Measurements from ENCODE around the gene KPNA6.
A peak's percentile ranks its signal among the peaks of the same experiment; 100 is the strongest.
"Not testable (repeated sequence)": the region's sequence is repeated elsewhere in the genome, so short reads cannot be mapped to it uniquely, and the experiment has no call there.

KPNA6 gene

DNA sequence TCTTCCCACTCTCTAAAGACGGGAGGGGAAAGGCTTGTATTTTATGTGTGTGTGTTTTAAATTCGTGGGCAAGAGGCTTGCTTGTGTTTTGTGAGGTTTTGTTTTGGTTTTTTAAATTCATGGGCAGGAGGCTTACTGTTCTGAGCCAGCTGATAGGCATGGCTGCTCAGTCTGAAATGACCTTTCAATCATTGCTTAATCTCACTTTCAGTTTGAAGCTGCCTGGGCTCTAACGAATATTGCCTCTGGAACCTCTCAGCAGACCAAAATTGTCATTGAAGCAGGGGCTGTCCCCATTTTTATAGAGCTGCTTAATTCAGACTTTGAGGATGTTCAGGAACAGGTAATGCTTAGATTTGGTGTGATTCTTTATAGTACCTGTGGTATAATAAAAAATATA lies 51.3 kb downstream of the KPNA6 start:
- peak; percentile 61 for DNase-seq (ENCODE audit: extremely low spot score)
- TF ChIP-seq, protein P1, sequence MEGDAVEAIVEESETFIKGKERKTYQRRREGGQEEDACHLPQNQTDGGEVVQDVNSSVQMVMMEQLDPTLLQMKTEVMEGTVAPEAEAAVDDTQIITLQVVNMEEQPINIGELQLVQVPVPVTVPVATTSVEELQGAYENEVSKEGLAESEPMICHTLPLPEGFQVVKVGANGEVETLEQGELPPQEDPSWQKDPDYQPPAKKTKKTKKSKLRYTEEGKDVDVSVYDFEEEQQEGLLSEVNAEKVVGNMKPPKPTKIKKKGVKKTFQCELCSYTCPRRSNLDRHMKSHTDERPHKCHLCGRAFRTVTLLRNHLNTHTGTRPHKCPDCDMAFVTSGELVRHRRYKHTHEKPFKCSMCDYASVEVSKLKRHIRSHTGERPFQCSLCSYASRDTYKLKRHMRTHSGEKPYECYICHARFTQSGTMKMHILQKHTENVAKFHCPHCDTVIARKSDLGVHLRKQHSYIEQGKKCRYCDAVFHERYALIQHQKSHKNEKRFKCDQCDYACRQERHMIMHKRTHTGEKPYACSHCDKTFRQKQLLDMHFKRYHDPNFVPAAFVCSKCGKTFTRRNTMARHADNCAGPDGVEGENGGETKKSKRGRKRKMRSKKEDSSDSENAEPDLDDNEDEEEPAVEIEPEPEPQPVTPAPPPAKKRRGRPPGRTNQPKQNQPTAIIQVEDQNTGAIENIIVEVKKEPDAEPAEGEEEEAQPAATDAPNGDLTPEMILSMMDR (IDR thresholded peaks at IDR 0.05; ENCODE audit: control extremely low read depth, extremely low read depth, low read depth, missing control alignments): no peak
- ChIA-PET POLR2A (no interaction called here), CTCF (interaction anchor here (1.2 to 1.6 kb wide), 2 partner anchors 31 to 156 kb away, joined by 3 read pairs; no protein-coding TSS in a partner anchor)

DNA sequence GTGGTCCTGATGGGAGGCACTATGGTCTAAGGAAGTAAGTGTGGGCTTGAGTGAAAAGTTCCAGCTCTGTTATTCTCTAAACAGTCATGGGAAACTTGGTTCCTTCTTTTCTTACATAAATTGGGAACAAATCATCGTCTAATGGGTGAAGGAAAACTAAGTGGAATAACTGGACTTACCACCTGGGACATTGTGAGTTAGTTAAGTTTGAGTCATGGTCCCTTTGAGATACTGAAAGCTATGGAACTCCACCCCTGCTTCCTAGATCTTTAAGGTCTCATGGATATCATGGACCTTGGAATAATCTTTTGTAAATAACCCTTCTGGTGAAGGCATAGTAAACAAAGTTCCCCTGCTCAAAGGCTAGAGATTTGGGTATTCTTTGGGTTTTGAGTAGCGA lies 55.5 kb downstream of the KPNA6 start:
- DNase-seq (ENCODE audit: extremely low spot score): no peak
- CTCF ChIA-PET: interaction anchor here (0.9 to 1.0 kb wide), 2 partner anchors 9 to 55 kb away, joined by 3 read pairs; no protein-coding TSS in a partner anchor
- POLR2A ChIA-PET: no interaction called here
- TF ChIP-seq, protein P1 (IDR thresholded peaks at IDR 0.05; ENCODE audit: control extremely low read depth, extremely low read depth, low read depth, missing control alignments): no peak

DNA sequence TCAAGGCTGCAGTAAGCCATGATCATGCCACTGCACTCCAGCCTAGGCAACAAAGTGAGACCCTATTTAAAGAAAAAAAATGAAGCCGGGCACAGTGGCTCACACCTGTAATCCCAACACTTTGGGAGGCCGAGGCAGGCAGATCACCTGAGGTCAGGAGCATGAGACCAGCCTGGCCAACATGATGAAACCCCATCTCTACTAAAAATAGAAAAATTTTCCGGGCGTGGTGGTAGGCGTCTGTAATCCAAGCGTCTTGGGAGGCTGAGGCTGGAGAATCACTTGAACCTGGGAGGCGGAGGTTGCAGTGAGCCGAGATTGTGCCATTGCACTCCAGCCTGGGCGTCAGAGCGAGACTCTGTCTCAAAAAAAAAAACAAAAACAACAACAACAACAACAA lies 57.8 kb downstream of the KPNA6 start:
- POLR2A ChIA-PET; CTCF ChIA-PET; DNase-seq (ENCODE audit: extremely low spot score): not testable (repeated sequence)

DNA sequence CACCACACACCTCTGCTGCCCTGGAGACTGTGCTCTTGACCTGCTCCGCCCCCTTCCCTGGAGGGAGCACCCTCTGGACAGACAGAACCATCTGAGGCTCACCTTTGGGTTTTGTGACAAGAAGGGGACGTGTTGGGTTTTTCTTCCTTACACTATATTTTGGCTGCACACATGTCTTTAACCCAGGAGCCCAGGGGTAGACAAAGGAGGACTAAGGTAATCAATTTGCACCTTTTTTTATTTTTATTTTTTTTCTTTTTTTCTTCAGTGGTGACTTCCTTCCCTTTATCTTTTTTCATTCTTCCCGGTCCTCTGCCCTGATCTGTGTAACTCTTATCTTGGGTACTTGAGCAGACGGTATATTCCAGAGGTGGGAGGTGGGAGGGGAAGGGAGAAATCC lies 63.1 kb downstream of the KPNA6 start:
- DNase-seq (ENCODE audit: extremely low spot score): no peak
- TF ChIP-seq, protein P1 (IDR thresholded peaks at IDR 0.05; ENCODE audit: control extremely low read depth, extremely low read depth, low read depth, missing control alignments): no peak
- ChIA-PET CTCF (no interaction called here), POLR2A (interaction anchor here (0.6 kb wide), 1 partner anchor 183 kb away, joined by 3 read pairs; no protein-coding TSS in a partner anchor)

DNA sequence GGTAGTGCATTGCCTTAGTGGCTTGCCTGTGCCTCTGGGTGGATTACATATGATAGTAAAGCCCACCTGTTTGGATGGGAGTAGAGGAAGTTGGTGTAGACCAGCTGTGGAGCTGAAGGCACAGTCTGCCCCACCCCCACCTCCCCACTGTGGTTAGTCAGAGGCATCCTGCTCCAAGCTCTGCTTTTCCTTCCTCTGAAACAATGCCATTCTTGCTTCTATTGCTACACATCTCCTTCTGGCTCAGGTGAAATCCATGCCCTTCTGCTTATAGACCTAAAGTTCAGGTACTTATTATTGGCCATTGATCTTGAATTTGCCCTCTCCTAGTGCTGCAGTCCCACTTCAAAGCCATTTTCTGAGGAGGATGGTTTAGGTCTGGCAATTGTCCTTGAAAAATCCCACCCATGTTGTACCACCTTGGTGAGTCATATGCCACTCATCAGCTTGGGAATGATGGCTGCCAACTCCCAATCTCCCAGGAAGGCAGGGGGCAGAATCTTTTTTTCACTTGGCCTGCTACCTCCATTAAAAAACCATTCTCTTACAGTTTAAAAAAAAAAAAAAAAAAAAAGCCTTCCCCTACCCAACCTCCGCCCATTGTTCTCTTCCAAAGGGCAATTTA lies 64.9 kb downstream of the KPNA6 start:
- CTCF ChIA-PET: interaction anchor here (1.0 to 1.2 kb wide), 2 partner anchors 9 to 11 kb away, joined by 3 read pairs; no protein-coding TSS in a partner anchor
- POLR2A ChIA-PET: no interaction called here
- no peak for DNase-seq (ENCODE audit: extremely low spot score)
- TF ChIP-seq, protein P1 (IDR thresholded peaks at IDR 0.05; ENCODE audit: control extremely low read depth, extremely low read depth, low read depth, missing control alignments): no peak

DNA sequence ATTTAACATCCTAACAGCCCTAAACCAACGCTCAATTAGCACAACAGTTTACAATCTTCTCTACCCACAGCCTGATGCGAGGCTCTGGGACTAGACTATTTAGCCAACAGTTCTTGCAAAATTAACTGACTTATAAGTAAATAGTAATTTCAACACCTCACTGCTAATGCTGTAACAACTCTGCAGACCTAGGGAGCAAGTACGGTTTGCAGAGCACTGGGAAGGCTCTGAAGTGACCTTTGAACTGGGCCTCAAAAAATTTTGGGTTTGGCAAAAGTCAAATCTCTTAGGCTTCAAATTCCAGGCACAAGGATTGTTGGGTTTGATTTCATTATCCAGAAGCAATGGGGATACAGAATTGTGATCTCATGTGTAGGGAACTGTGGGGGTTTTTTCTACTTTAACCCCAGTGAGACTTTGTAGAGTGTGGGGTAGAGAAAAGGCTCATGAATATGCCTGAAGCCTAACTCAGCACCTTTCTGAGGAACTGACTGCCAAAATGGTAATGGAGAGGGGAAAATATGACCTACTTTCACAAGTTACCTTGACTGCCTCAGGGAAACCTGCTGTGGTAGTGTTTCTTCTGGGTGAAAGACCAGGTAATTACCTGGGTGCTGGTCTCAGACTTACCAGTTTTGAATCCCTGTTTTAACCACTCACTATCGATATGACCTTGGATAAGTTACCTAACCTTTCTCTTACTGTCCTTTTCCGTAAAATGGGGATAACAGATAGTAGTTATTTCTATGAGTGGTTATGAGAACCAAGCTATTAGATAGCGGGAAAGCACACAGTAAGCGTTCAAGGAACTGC lies 70.7 kb downstream of the KPNA6 start:
- POLR2A ChIA-PET: interaction anchor here (0.6 to 2.5 kb wide), 7 partner anchors 10 to 157 kb away, joined by 3 to 13 read pairs (median 4); partner anchors contain the start of genes CCDC28B, KPNA6 and MARCKSL1
- CTCF ChIA-PET: interaction anchor here (0.9 to 3.4 kb wide), 4 partner anchors 23 to 70 kb away, joined by 3 to 11 read pairs (median 4); partner anchors contain the start of gene CCDC28B
- no peak for DNase-seq (ENCODE audit: extremely low spot score)
- TF ChIP-seq, protein P1 (IDR thresholded peaks at IDR 0.05; ENCODE audit: control extremely low read depth, extremely low read depth, low read depth, missing control alignments): no peak

DNA sequence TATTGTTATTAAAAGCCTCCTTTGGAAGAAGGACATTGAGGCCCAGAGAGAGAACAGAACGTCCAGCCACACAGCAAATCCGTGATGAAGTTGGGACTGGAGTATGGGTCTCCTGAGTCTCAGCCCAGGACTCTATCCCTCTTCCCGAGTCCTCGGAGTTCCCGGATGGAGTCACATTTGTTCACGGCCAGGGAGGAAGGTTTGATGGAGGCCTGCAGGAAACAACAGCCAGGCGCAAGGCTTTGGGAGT lies 71.3 kb downstream of the KPNA6 start:
- ChIA-PET POLR2A (interaction anchor here (0.6 to 2.5 kb wide), 7 partner anchors 10 to 157 kb away, joined by 3 to 13 read pairs (median 4); partner anchors contain the start of genes CCDC28B, KPNA6 and MARCKSL1), CTCF (interaction anchor here (0.8 to 3.4 kb wide), 5 partner anchors 22 to 137 kb away, joined by 3 to 11 read pairs (median 3); partner anchors contain the start of gene CCDC28B)
- no peak for DNase-seq (ENCODE audit: extremely low spot score)
- TF ChIP-seq, protein P1 (IDR thresholded peaks at IDR 0.05; ENCODE audit: control extremely low read depth, extremely low read depth, low read depth, missing control alignments): no peak
